ENCODE data around the gene JARID2.
A peak's percentile ranks its signal among the peaks of the same experiment; 100 is the strongest.

JARID2 gene

DNA sequence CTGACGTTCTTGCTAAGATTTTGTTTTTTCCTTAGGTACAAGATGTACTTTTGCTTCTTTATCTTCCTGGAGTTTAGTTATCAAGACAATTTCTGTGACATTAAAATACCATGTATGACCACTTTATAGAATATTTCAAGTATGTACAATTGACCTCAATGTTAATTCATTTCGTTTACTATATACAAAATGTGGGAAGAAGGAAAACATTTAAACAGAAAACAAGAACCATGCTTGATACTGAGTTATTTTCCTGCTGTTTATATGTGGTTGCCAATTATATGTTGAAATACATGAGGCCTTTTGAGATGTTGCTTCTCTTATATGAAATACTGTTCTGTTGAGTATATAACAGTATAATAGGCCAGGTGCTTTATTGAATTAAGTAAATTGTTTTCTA, 184.3 kb downstream of the JARID2 start:
- H3K4me3 ChIP-seq (ENCODE audit: low read length): no peak overlapping the region
- H3K27me3 ChIP-seq (ENCODE audit: insufficient read depth, low read length): no peaks in the 10 kb centered on the region
- peaks cover 93% of the 10 kb centered on the region for H3K4me1 ChIP-seq (ENCODE audit: insufficient read depth, low read length)
- WGBS: no CpG with 5 or more reads among the region's 2 CpGs
- no peak overlapping the region for H3K27ac ChIP-seq (ENCODE audit: low read depth, low read length)
- H3K36me3 ChIP-seq (ENCODE audit: insufficient read depth, low read length): peaks cover 4% of the 10 kb centered on the region; the same call in 1 of the 2 replicates
- no peak overlapping the region for H3K9ac ChIP-seq (ENCODE audit: low read depth, low read length)
- no peaks in the 10 kb centered on the region for H3K9me3 ChIP-seq (ENCODE audit: insufficient read depth, low read depth, low read length)

DNA sequence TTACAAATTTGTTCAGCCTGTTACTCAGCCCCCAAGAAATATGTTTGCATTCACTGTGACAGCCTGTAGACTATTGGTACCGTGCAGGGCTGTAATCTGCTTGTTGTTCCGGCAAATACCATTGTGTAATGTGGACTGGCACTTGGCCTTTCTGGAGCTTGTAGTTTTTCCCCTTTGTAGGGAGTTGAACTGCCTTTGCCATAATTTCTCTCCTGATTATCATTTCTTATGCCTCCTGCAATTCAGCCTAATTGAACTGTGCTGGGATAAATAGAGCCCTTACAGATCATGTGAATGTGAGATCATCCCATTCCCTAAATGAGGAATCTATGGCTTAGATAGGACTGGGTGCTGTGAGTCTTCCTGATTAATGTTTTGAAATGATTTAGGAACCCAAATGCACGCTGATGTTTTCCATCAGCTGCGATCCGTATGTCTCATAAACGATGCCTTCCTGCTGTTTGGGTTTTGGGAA, 185.1 kb downstream of the JARID2 start:
- Histone ChIP-seq H3K9ac (ENCODE audit: low read depth, low read length) (no peak overlapping the region), H3K4me3 (ENCODE audit: low read length) (no peak overlapping the region), H3K27ac (ENCODE audit: low read depth, low read length) (0 out of 2 replicates have a peak overlapping the region, but pooled peaks have one; percentile 24), H3K27me3 (ENCODE audit: insufficient read depth, low read length) (no peaks in the 10 kb centered on the region), H3K4me1 (ENCODE audit: insufficient read depth, low read length) (peaks cover 93% of the 10 kb centered on the region), H3K9me3 (ENCODE audit: insufficient read depth, low read depth, low read length) (no peaks in the 10 kb centered on the region), H3K36me3 (ENCODE audit: insufficient read depth, low read length) (peaks cover 4% of the 10 kb centered on the region; the same call in 1 of the 2 replicates)
- WGBS: 90% methylated on average over 6 of the region's 6 CpGs

DNA sequence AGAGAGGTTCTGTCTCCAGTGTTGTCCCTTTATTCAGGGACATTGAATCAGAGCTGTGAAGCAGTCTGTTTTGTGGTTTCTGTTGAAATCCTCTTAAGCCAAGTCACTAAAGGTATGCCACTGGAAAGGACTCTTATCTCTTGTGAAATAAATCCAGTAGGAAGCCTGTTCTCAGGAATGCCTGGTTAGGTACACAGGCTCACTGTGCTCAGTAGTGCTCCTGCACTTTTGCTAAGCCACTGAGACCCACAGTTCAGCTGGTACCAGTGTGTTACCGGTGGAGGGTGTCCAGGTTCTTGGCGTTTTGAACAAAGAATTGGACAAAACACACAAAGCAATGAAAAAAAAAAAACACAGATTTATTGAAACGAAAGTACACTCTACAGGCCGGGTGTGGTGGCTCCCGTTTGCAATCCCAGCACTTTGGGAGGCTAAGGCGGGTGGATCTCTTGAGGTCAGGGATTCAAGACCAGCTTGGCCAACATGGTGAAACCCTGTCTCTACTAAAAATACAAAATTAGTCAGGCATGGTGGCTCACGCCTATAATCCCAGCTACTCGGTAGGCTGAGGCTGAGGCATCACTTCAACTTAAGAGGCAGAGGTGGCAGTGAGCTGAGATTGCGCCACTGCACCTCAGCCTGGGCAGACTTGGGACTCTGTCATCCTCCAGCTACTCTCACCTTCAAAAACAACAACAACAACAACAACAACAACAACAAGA, 186.1 kb downstream of the JARID2 start:
- Histone ChIP-seq H3K27me3 (ENCODE audit: insufficient read depth, low read length) (no peaks in the 10 kb centered on the region), H3K9me3 (ENCODE audit: insufficient read depth, low read depth, low read length) (no peaks in the 10 kb centered on the region), H3K36me3 (ENCODE audit: insufficient read depth, low read length) (peaks cover 4% of the 10 kb centered on the region; the same call in 1 of the 2 replicates), H3K4me1 (ENCODE audit: insufficient read depth, low read length) (peaks cover 93% of the 10 kb centered on the region), H3K27ac (ENCODE audit: low read depth, low read length) (no peak overlapping the region; the same call in 1 of the 2 replicates), H3K9ac (ENCODE audit: low read depth, low read length) (no peak overlapping the region), H3K4me3 (ENCODE audit: low read length) (no peak overlapping the region)
- 81% methylated on average over 9 of the region's 9 CpGs for WGBS

DNA sequence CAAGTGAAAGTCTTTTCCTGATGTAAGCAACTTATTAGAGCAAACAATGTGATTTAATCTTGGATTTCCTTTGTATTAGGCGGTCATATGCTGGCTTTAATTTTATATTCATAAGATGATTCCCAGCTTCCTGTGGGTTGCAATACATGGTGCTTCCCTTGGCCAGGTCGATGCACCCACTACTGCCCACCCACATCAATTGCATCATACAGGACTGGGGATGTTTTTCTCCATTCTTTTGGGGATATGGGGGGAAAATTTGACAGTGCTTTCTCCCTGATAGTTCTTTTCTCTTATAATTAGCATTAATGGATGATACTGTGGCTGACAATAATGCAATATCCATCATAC, 187.6 kb downstream of the JARID2 start:
- H3K4me3 ChIP-seq (ENCODE audit: low read length): no peak overlapping the region
- no peaks in the 10 kb centered on the region for H3K27me3 ChIP-seq (ENCODE audit: insufficient read depth, low read length)
- H3K27ac ChIP-seq (ENCODE audit: low read depth, low read length): no peak overlapping the region
- no peaks in the 10 kb centered on the region for H3K9me3 ChIP-seq (ENCODE audit: insufficient read depth, low read depth, low read length)
- H3K9ac ChIP-seq (ENCODE audit: low read depth, low read length): no peak overlapping the region
- 86% methylated on average over 2 of the region's 2 CpGs for WGBS
- peaks cover 4% of the 10 kb centered on the region; the same call in 1 of the 2 replicates for H3K36me3 ChIP-seq (ENCODE audit: insufficient read depth, low read length)
- H3K4me1 ChIP-seq (ENCODE audit: insufficient read depth, low read length): peaks cover 97% of the 10 kb centered on the region

DNA sequence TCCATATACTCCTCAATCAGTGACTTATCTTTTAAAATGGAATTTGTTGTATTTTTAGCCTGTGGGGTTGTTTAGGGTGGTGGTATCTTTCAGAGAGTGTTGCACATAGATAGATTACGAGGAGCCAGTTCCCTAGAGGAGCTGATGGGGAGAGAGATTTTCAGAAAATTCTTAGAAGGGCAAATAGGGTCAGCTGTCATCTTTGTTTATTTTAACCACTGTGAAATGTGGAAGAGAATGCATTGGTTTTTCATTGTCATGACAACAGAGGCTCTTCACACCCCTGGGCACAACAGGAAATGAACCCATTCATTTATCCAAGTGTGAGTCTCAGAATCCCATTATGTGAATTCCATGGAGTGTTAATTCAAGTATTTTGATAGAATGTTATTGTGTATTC, 188.4 kb downstream of the JARID2 start:
- H3K36me3 ChIP-seq (ENCODE audit: insufficient read depth, low read length): peaks cover 2% of the 10 kb centered on the region; the same call in 1 of the 2 replicates
- no peak overlapping the region for H3K9ac ChIP-seq (ENCODE audit: low read depth, low read length)
- no peak overlapping the region for H3K4me3 ChIP-seq (ENCODE audit: low read length)
- no peaks in the 10 kb centered on the region for H3K27me3 ChIP-seq (ENCODE audit: insufficient read depth, low read length)
- no peak overlapping the region; the same call in 1 of the 2 replicates for H3K27ac ChIP-seq (ENCODE audit: low read depth, low read length)
- H3K4me1 ChIP-seq (ENCODE audit: insufficient read depth, low read length): peaks cover 99% of the 10 kb centered on the region
- H3K9me3 ChIP-seq (ENCODE audit: insufficient read depth, low read depth, low read length): no peaks in the 10 kb centered on the region
- whole genome bisulfite sequencing: 42% methylated on average over 1 of the region's 1 CpG

DNA sequence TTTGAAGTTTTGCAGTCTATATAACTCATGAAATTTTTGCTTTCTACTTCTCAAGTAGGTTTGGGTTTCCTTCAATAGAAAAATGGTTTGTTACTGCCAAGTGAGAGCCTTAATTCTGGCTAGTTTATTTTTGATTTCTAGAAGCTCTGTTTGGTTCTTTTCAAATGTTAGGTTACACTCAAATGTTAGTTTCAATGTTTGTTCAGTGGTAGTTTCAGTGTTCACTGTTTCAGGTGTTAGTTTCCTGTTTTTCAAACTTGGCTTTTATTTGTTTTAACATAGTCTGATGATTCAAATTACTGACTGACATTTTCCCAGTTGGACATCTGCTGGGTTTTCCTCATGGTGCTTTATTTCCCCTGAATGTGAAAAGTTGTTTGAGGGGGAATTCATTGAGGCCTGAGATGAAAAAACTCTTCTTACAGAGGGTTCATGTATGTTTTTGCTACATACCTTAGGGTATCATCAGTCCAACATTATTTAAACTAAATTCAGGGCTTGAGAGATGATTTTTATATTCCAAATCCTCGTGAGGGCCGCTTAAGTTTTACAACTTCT, 189.0 kb downstream of the JARID2 start:
- H3K4me3 ChIP-seq (ENCODE audit: low read length): no peak overlapping the region
- H3K27ac ChIP-seq (ENCODE audit: low read depth, low read length): peak overlapping the region; percentile 48
- no peaks in the 10 kb centered on the region; the same call in 1 of the 2 replicates for H3K36me3 ChIP-seq (ENCODE audit: insufficient read depth, low read length)
- peaks cover 99% of the 10 kb centered on the region for H3K4me1 ChIP-seq (ENCODE audit: insufficient read depth, low read length)
- WGBS: 85% methylated on average over 2 of the region's 2 CpGs
- H3K9ac ChIP-seq (ENCODE audit: low read depth, low read length): no peak overlapping the region
- H3K9me3 ChIP-seq (ENCODE audit: insufficient read depth, low read depth, low read length): no peaks in the 10 kb centered on the region
- no peaks in the 10 kb centered on the region for H3K27me3 ChIP-seq (ENCODE audit: insufficient read depth, low read length)

DNA sequence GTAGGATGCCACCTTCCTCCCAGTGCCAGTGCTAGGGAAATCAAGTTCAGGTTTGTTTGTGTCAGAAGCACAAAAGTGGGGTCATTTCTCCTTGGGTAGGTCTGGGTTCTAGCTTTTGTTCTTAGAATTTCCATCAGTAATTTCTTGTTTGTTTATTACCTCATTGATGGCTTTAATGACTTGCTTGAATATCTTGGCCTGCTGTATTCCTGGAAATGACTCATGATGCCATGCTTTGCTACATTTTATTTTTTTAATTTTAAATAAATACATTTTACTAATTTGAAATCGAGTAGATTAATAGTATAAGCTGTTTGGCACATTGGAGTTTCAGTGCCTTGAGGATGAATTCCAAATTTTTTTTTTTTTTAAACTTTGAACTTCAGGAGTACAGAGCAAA, 189.6 kb downstream of the JARID2 start:
- H3K9me3 ChIP-seq (ENCODE audit: insufficient read depth, low read depth, low read length): no peaks in the 10 kb centered on the region
- H3K4me3 ChIP-seq (ENCODE audit: low read length): no peak overlapping the region
- no peaks in the 10 kb centered on the region for H3K27me3 ChIP-seq (ENCODE audit: insufficient read depth, low read length)
- no CpG with 5 or more reads among the region's 1 CpG for WGBS
- peaks cover 99% of the 10 kb centered on the region for H3K4me1 ChIP-seq (ENCODE audit: insufficient read depth, low read length)
- no peaks in the 10 kb centered on the region; the same call in 1 of the 2 replicates for H3K36me3 ChIP-seq (ENCODE audit: insufficient read depth, low read length)
- no peak overlapping the region for H3K27ac ChIP-seq (ENCODE audit: low read depth, low read length)
- H3K9ac ChIP-seq (ENCODE audit: low read depth, low read length): no peak overlapping the region

DNA sequence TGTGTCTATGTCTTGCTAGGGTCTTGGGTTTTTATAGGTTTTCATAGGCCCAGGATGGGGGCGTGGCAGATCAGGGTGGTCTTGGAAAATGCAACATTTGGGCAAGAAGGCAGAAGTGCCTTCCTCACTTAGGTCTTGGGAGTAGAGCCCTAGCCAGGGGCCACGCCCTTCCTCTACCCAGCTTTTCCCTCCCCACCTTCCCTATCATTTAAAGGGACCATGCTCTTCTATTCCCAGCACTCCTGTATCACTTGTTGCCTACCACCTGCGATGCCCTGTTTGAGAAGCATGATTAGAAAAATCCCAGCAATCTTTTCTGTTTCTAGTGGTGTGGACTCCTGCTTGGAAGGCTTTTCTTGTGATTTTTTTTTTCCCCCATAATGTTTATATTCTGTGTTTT, 190.6 kb downstream of the JARID2 start:
- WGBS: 89% methylated on average over 3 of the region's 3 CpGs
- Histone ChIP-seq H3K36me3 (ENCODE audit: insufficient read depth, low read length) (no peaks in the 10 kb centered on the region; the same call in 1 of the 2 replicates), H3K4me1 (ENCODE audit: insufficient read depth, low read length) (peaks cover 98% of the 10 kb centered on the region), H3K27ac (ENCODE audit: low read depth, low read length) (no peak overlapping the region), H3K4me3 (ENCODE audit: low read length) (no peak overlapping the region), H3K9me3 (ENCODE audit: insufficient read depth, low read depth, low read length) (no peaks in the 10 kb centered on the region), H3K27me3 (ENCODE audit: insufficient read depth, low read length) (no peaks in the 10 kb centered on the region), H3K9ac (ENCODE audit: low read depth, low read length) (no peak overlapping the region)

DNA sequence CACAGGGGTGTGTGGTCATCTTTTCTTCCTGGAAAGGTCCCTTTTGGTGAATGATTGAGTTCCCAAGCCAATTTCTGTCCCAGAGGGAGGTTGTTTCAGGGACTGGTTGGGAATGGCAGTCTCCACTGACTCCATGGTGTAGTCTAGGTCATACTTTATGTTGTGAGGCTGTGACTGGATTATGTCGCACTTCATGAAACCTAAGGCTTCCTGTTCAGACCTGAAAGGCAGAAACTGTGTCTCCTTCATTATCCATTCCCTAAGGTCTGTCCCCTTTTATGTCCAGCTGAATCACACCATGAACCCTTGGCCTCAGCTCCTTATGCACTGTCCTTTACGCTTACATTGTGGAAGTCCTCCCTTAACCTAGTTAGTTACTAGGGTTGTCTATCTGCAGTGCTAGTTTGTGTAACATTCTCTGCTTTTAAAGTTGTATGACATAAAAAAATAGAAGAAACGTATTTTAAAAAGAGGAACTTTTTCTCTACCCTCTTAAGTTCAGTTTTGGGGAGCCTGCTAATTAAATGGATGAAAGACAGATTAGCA, 191.3 kb downstream of the JARID2 start:
- Histone ChIP-seq H3K4me1 (ENCODE audit: insufficient read depth, low read length) (peaks cover 95% of the 10 kb centered on the region), H3K9ac (ENCODE audit: low read depth, low read length) (no peak overlapping the region)

DNA sequence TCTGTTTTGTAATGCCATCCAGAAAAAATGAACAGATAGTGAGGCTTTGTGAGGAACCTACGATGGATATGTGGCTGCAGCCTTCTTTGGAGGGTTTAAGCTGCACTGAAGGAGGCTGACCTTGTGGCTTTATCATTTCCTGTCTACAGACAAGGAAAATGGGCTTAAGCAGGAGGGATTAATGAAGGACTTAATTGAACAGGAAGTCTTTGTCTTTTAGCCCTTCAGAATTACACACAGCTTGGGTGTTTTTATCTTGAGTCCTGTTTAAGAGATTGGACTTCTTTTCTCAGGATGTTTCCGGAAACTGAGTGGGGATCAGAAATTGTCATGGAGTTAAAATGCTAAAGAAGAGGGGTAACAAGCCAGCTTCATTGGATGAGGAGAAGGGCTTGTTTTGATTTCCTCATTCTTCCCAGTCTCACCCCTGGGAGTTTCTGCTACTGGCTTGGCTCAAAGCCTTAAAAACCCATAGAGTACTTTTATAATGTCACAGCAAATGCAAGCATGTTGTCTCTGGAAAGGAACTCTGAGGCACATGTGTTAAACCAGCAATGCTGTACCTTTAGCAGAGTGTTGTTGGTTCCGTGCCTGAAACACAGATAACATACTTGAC, 193.6 kb downstream of the JARID2 start:
- H3K9ac ChIP-seq (ENCODE audit: low read depth, low read length): peak overlapping the region; percentile 1; the same call in 1 of the 2 replicates
- H3K27me3 ChIP-seq (ENCODE audit: insufficient read depth, low read length): no peaks in the 10 kb centered on the region
- H3K4me3 ChIP-seq (ENCODE audit: low read length): no peak overlapping the region
- no peaks in the 10 kb centered on the region; the same call in 1 of the 2 replicates for H3K36me3 ChIP-seq (ENCODE audit: insufficient read depth, low read length)
- H3K27ac ChIP-seq (ENCODE audit: low read depth, low read length): peak overlapping the region; percentile 11; the same call in 1 of the 2 replicates
- 75% methylated on average over 3 of the region's 3 CpGs for WGBS
- H3K9me3 ChIP-seq (ENCODE audit: insufficient read depth, low read depth, low read length): no peaks in the 10 kb centered on the region
- H3K4me1 ChIP-seq (ENCODE audit: insufficient read depth, low read length): peaks cover 94% of the 10 kb centered on the region

More for the DNA sequence above, 191.3 kb downstream of the JARID2 start:
- Histone ChIP-seq H3K36me3 (ENCODE audit: insufficient read depth, low read length) (no peaks in the 10 kb centered on the region; the same call in 1 of the 2 replicates), H3K9me3 (ENCODE audit: insufficient read depth, low read depth, low read length) (no peaks in the 10 kb centered on the region), H3K4me3 (ENCODE audit: low read length) (no peak overlapping the region), H3K27me3 (ENCODE audit: insufficient read depth, low read length) (no peaks in the 10 kb centered on the region), H3K27ac (ENCODE audit: low read depth, low read length) (no peak overlapping the region)
- WGBS: 88% methylated on average over 3 of the region's 3 CpGs

DNA sequence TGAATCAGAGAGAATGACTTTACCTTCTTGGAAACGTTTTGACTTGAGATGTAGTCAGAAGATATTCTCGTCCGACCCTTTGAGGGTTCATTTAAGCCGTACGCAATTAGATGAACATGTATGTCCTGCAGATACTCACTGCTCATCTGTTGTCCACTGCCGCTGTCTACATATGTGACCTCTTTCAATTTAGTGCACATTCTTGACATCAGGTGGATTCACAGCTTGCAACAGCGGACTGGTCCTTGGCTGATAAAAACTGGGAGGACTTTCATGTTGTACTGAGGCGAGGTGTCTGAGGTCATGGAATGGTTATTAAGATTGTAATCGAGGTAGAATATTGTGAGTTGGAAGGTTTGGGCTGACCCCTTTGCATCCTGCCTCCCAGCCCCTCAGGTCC, 194.2 kb downstream of the JARID2 start:
- H3K4me3 ChIP-seq (ENCODE audit: low read length): no peak overlapping the region
- H3K9me3 ChIP-seq (ENCODE audit: insufficient read depth, low read depth, low read length): no peaks in the 10 kb centered on the region
- no peak overlapping the region for H3K9ac ChIP-seq (ENCODE audit: low read depth, low read length)
- H3K27ac ChIP-seq (ENCODE audit: low read depth, low read length): peak overlapping the region; percentile 11; the same call in 1 of the 2 replicates
- no peaks in the 10 kb centered on the region; the same call in 1 of the 2 replicates for H3K36me3 ChIP-seq (ENCODE audit: insufficient read depth, low read length)
- WGBS: 79% methylated on average over 9 of the region's 9 CpGs
- no peaks in the 10 kb centered on the region for H3K27me3 ChIP-seq (ENCODE audit: insufficient read depth, low read length)
- H3K4me1 ChIP-seq (ENCODE audit: insufficient read depth, low read length): peaks cover 89% of the 10 kb centered on the region

Data from HUES64 (cell line).